NCI-H1105 treated with DMSO at 0.1 percent for 48 hours (cell line): Measurements from ENCODE around the gene MAP7D3.
"Not testable (repeated sequence)": the region's sequence is repeated elsewhere in the genome, so short reads cannot be mapped to it uniquely, and the experiment has no call there.

Source experiments
- DNase-seq: peaks from one replicate; lab custom pipeline; 2025; lab: John Stamatoyannopoulos, UW

Gene MAP7D3

DNA sequence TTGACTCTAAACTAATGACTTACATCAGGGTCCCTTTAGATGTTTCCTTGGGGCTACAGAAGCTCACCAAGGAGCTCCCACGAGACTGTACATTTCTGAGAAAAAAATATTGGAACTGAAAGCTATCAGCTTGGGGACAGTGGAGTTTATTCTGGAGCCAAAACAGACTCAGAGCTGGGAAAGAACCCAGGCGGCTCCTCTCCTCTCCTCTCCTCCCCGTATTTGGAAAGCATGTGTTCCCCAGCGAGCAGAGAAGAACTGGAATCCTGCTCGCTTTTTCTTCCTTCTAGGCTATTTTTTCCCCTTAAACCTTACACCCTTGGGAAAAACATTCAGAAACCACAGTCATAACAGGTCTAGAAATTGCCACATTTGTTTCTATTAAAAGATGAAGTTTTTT lies 4.3 kb upstream of the MAP7D3 start:
- no peak for DNase-seq

- DNase-seq, result no peak
Observed at GRCh38 chrX:136250191-136251040, 784 bp downstream of the MAP7D3 start.

DNA sequence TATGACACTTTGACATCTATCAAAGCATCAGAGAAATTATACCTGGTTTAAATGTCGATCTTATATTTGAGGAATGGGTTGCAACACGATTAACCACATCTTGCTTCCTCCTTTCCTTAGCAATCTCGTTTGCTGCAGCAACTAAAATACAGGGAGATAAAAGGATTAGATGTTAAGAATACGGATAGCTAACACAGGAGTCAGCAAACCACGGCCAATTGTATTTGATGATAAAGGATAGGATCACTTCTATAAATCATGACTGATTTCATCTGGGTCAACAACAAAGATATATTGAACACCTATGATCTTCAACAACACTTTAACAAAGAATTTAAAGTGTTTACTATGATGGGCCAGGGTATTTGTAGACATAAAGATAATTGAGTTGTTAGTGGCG lies 5.0 kb downstream of the MAP7D3 start:
- no peak for DNase-seq

DNA sequence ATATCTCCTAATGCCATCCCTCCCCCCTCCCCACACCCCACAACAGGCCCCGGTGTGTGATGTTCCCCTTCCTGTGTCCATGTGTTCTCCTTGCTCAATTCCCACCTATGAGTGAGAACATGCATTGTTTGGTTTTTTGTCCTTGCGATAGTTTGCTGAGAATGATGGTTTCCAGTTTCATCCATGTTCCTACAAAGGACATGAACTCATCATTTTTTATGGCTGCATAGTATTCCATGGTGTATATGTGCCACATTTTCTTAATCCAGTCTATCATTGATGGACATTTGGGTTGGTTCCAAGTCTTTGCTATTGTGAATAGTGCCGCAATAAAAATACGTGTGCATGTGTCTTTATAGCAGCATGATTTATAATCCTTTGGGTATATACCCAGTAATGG lies 13.4 kb downstream of the MAP7D3 start:
- not testable (repeated sequence) for DNase-seq

- DNase-seq, result no peak
Observed at GRCh38 chrX:136237074-136237473, 14.1 kb downstream of the MAP7D3 start.

GRCh38 chrX:136228839-136229207 lies 22.4 kb downstream of the MAP7D3 start:
- no peak for DNase-seq

DNA sequence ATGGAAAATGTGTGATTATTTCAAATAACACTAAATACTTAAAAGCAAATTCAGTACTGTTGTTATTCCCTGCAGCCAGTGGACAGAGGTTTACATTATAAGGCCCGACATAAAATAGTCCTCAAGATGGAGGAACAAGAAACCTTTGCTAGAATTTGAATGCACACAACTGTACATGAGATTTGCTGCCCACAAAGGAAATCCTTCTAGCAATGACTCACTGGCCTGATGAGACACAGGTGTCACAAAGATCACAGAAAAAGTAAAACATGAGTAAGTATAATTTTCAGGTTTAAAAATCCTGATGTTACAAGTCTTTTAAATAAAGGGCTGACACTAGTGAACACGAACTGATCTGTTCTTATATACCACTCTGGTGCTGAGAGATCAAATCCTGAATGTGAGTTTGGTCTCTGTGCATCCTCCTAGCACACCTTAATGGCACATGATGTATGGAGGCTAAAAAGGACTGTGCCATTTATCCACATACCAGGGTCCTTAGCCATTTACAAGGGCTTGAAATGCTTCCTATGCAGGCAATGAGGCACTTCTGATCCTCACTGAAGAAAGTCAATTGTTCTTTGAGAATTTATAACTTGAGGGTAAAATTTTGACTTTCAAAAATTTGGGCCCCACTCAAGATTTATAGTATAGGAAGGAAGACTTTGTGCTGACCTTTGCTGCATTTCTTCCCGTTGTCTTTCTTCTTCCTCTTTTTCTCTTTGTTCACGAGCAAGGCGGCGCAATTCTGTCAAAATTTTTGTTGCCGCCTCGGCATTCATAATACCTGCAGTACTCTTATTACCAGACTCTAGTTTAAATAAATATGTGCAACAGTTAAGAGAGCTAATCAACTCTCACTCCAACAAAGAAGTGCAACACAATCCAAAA lies 23.0 kb downstream of the MAP7D3 start:
- DNase-seq, result no peak

- no peak for DNase-seq
Observed at GRCh38 chrX:136227074-136227473, 24.1 kb downstream of the MAP7D3 start.

DNA sequence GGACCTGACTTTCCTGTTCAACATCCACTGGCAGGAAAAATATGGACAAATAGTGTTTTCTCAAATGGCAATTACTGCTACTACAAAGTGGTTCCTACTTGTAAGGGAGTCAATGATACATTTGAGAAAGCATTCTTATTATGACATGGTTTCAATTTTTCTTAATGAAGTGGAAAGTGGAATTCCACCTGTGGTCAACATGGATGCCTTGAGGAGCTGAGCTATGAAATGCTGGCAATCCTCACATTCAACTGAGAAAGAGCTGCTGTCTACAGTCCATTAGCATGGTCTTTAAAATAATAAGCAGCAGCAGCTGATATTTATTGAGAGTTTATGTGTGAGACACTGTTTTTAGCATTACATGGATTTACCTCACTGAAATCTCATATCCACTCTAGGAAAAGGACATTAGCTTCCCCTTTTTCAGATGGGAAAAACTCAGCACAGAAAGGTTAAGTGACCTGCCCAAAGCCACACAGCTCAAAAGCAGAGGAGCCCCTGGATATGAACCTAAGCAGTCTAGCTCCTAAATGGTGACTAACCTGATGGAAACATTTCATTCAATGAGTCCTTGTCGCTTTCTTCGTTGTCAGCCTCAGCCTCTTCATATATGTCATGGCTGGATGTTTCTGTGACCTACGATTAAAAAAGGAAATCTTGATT lies 29.2 kb downstream of the MAP7D3 start:
- DNase-seq, result no peak

GRCh38 chrX:136220951-136221350 lies 30.2 kb downstream of the MAP7D3 start:
- DNase-seq, result no peak

GRCh38 chrX:136220540-136220939 lies 30.7 kb downstream of the MAP7D3 start:
- DNase-seq, result no peak

DNA sequence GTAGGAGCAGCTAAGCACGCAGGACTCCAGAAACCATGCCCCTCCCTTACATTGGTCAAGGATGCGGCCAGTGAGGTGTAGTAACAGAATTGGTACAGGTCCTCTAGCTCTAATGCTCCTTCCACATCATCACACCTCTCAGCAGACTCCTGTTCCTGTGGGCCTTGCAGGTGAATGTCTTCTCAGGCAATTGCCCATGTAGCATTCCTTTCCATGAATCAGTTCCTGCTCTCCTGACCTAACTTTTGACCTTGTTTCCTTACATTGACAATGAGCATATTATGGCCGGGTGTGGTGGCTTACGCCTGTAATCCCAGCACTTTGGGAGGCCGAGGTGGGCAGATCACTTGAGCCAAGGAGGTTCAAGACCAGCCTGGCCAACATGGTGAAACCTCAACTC lies 31.3 kb downstream of the MAP7D3 start:
- no peak for DNase-seq

DNA sequence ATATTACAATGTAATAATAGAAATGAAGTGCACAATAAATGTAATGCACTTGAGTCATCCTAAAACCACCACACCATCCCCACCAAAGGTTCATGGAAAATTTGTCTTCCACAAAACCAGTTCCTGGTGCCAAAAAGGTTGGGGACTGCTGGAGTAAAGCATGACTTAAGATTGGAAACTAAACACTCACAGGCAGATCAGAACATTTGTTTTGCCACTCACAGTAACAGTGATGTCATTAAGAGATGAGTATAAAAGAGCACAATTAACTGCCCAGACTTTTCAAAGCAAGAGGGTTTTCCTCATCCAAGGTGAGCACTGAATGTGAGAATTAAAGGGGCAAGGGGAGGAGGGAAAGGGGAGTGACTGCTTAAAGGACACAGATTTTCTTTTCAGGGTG lies 35.6 kb downstream of the MAP7D3 start:
- no peak for DNase-seq

- DNase-seq, result no peak
Observed at GRCh38 chrX:136214551-136214950, 36.6 kb downstream of the MAP7D3 start.

DNA sequence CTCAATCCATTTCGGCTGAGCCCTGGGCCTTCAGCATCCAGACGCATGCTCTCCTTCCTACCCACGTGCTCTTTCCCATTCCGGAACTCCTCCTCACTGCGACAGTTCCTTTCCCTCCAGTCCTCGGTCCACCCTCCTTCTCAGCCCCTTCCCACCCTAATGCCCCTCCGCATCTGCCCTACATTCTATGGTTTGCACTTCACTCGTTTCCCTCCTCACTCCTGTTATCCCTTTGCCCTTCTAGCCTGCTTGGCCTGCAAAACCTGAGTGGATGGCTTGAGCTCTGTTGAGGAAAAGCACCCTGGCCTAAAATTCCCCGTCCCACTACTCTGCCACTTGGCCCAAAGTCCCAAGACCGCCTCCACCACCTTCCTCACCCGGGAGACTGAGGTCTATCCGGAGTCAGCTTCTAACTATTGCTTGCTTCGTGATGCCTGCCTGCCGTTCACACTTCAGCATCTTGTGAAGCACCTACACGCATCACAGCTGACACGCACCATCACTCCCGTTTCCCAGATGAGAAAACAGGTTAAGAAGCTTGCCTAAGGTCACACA lies 38.6 kb downstream of the MAP7D3 start:
- no peak for DNase-seq

DNA sequence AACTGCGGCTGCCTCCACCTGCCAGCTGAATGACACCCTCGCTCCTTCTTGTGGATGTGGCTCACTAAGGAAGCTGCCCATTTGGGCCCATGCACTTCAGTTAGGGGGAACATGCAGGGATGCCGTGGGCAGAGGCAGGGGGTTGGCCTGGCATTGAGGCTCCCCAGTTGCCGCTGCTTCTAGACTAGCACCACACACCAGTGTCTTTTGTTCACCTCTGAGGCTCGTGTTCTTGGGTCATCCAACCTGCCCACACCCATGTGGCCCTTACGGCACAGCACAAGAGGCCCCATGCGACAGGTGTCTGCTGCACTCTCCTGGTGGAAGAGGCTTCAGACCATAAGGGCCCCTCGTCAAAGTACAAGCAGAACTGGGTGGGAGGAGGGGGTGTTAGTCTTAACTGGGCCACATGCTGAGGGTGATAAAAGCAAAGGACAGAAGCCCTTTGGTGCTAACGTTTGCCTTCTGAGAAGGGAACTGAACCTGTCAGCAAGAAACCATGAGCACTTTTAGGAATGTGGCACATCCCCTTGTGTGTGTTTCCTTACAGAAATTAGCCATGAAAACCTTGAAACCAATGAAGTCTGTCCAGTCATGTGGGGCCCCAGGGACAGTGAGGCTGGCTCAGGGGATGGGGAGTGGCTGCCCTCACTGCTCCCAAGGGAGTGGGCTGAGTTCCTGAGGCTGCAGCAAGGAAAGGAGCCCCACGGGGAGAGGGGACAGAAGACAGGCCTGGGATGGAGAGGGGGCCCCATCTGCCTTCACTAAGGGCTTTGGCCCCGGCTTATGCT lies 39.2 kb downstream of the MAP7D3 start:
- DNase-seq, result no peak

DNA sequence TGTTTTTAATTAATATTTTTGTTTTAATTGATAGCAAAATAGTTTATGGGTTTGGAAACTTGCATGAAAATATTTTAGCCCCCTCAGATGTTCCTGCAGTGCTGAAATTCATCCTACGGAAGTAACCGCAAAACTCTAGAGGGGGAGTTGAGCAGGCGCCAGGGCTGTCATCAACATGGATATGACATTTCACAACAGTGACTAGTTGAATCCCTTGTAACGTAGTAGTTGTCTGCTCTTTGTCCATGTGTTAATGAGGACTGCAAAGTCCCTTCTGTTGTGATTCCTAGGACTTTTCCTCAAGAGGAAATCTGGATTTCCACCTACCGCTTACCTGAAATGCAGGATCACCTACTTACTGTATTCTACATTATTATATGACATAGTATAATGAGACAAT lies 40.4 kb downstream of the MAP7D3 start:
- no peak for DNase-seq

GRCh38 chrX:136210243-136210642 lies 41.0 kb downstream of the MAP7D3 start:
- DNase-seq, result no peak

DNA sequence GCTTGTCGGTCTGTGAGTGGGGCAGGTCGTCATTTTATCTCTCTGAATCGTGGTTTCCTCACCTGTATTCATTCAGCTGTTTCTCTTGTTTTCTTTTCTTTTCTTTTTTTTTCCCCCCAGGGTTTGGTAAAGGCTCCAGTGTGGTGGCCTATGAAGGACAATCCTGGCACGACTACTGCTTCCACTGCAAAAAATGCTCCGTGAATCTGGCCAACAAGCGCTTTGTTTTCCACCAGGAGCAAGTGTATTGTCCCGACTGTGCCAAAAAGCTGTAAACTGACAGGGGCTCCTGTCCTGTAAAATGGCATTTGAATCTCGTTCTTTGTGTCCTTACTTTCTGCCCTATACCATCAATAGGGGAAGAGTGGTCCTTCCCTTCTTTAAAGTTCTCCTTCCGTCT lies 41.4 kb downstream of the MAP7D3 start:
- DNase-seq, result no peak

GRCh38 chrX:136209016-136209738 lies 42.0 kb downstream of the MAP7D3 start:
- DNase-seq, result no peak

DNA sequence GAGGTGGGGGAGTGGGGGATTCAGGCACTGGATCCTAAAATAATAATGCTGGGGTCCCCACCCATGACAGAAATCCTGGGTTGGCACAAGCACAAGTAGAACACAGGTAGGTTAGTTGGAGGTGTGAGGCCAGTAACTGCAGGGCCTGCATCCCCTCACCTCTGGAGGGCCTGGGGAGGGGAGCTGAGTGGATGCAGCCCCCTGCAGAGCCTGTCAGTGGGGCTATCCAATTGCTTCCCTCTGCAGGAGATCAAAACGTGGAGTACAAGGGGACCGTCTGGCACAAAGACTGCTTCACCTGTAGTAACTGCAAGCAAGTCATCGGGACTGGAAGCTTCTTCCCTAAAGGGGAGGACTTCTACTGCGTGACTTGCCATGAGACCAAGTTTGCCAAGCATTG lies 43.7 kb downstream of the MAP7D3 start:
- no peak for DNase-seq
